ENCODE results near the gene KLC3. TPM values are rescaled to one million over a fixed set of nuclear protein-coding genes. Genes with fewer than 3 reads are reported as not detected.
"Not testable (repeated sequence)": the region's sequence is repeated elsewhere in the genome, so short reads cannot be mapped to it uniquely, and the experiment has no call there.

KLC3 gene
- total RNA-seq, 2 experiments from 2014 or later = not detected

GRCh38 chr19:45322744-45323281, 17.7 kb upstream of the KLC3 start, which contains the start of gene CKM:
CKM (minus strand) TSS chr19:45322875; CDS start chr19:45319713, 3,162 bp downstream.
- peaks cover 4% of the 10 kb centered on the region for H3K4me1 Mint-ChIP-seq
- no peaks in the 10 kb centered on the region for H3K9me3 Mint-ChIP-seq
- no peak within 1 kb of the TSS for H3K27ac Mint-ChIP-seq
- DNase-seq = no peak
- POLR2A ChIA-PET = no interaction called here
- peaks cover 20% of the 10 kb centered on the region for H3K27me3 Mint-ChIP-seq
- H3K36me3 Mint-ChIP-seq (ENCODE audit: low read depth) = no peaks in the 10 kb centered on the region
- CTCF ChIA-PET = no interaction called here
- H3K4me3 Mint-ChIP-seq = no peak within 1 kb of the TSS

GRCh38 chr19:45323671-45324081, 16.9 kb upstream of the KLC3 start:
- no peaks in the 10 kb centered on the region for H3K36me3 Mint-ChIP-seq (ENCODE audit: low read depth)
- peaks cover 19% of the 10 kb centered on the region for H3K27me3 Mint-ChIP-seq
- DNase-seq = no peak
- no peak overlapping the region for H3K27ac Mint-ChIP-seq
- peaks cover 4% of the 10 kb centered on the region for H3K4me1 Mint-ChIP-seq
- ChIA-PET CTCF (no interaction called here), POLR2A (no interaction called here)
- H3K9me3 Mint-ChIP-seq = no peaks in the 10 kb centered on the region
- no peak overlapping the region for H3K4me3 Mint-ChIP-seq

- H3K9me3 Mint-ChIP-seq = no peaks in the 10 kb centered on the region
- no peak overlapping the region for H3K27ac Mint-ChIP-seq
- ChIA-PET CTCF (interaction anchor here (0.6 kb wide), 1 partner anchor 132 kb away, joined by 3 read pairs; no protein-coding TSS in a partner anchor), POLR2A (no interaction called here)
- H3K4me1 Mint-ChIP-seq = peaks cover 4% of the 10 kb centered on the region
- peaks cover 19% of the 10 kb centered on the region for H3K27me3 Mint-ChIP-seq
- DNase-seq = no peak
- H3K36me3 Mint-ChIP-seq (ENCODE audit: low read depth) = no peaks in the 10 kb centered on the region
- H3K4me3 Mint-ChIP-seq = no peak overlapping the region
These were observed 16.1 kb upstream of the KLC3 start for GRCh38 chr19:45324349-45324907.

DNA sequence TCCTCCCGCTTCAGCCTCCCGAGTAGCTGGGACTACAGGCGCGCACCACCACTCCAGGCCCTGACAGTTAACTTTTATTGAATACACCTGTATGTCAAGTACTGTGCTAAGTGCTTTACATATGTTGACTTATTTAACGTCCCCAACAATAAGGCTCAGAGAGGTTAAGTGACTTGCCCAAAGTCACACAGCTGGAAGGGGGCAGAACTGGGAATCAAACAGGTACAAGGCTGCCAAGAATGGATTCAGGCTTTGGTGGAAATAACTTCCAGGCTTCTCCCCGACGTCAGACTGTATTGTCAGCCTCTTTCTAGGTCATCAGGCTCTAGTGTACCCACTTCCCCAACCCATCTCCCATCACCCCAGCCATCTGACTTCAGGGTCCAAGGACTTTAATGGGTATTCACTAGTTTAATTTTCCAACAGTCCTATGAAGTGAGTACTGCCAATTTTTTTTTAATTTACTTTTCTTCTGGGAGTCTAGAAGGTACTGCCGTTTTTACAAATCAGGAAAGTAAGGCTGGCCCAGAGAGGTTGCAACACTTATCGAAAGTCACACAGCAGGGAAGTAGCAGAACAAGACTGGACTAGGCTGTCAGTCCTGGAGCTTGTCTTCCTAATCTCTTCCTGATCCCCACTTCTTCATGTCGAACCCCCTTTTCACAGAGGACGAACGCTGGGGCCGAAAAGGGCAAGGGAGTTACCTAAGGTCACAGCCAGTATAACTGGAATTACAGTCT, 13.0 kb upstream of the KLC3 start:
- no peaks in the 10 kb centered on the region for H3K9me3 Mint-ChIP-seq
- CTCF ChIA-PET = interaction anchor here (4.2 kb wide), 1 partner anchor 11 kb away, joined by 19 read pairs; no protein-coding TSS in a partner anchor
- POLR2A ChIA-PET = no interaction called here
- H3K36me3 Mint-ChIP-seq (ENCODE audit: low read depth) = no peaks in the 10 kb centered on the region
- DNase-seq = no peak
- no peak overlapping the region for H3K4me3 Mint-ChIP-seq
- peaks cover 4% of the 10 kb centered on the region for H3K4me1 Mint-ChIP-seq
- peaks cover 12% of the 10 kb centered on the region for H3K27me3 Mint-ChIP-seq
- H3K27ac Mint-ChIP-seq = no peak overlapping the region

DNA sequence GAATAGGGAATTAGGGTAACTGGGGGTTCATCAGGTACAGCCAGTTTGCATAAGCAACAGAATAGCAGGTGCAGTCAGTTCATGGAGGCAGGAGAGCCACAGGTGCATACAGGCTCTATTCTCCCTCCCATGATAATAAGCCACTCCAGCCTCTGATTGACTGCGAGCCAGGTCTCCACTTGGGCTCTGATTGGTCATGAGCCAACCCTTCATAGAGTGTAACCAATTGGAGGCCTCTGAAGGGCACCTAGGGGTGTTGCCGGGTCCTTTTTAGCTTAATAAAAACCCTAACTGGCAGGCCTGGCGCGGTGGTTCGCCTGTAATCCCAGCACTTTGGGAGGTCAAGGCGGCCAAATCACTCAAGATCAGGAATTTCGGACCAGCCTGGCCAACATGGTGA, 9.1 kb upstream of the KLC3 start:
- CTCF ChIA-PET = no interaction called here
- H3K4me1 Mint-ChIP-seq = peaks cover under 1% of the 10 kb centered on the region
- no peaks in the 10 kb centered on the region for H3K9me3 Mint-ChIP-seq
- POLR2A ChIA-PET = no interaction called here
- peaks cover 2% of the 10 kb centered on the region for H3K27me3 Mint-ChIP-seq
- H3K27ac Mint-ChIP-seq = no peak overlapping the region
- H3K4me3 Mint-ChIP-seq = no peak overlapping the region
- no peak for DNase-seq
- H3K36me3 Mint-ChIP-seq (ENCODE audit: low read depth) = no peaks in the 10 kb centered on the region

- no peak overlapping the region for H3K27ac Mint-ChIP-seq
- no peaks in the 10 kb centered on the region for H3K9me3 Mint-ChIP-seq
- H3K4me1 Mint-ChIP-seq = peaks cover 4% of the 10 kb centered on the region
- no peak overlapping the region for H3K4me3 Mint-ChIP-seq
- DNase-seq = no peak
- no peaks in the 10 kb centered on the region for H3K36me3 Mint-ChIP-seq (ENCODE audit: low read depth)
- CTCF ChIA-PET = interaction anchor here (0.6 to 0.7 kb wide), 5 partner anchors 74 to 1617 kb away, joined by 3 to 7 read pairs (median 3); no protein-coding TSS in a partner anchor
- peaks cover 5% of the 10 kb centered on the region for H3K27me3 Mint-ChIP-seq
- POLR2A ChIA-PET = no interaction called here
These were observed 6.8 kb upstream of the KLC3 start for GRCh38 chr19:45333609-45334303.

- H3K4me1 Mint-ChIP-seq; H3K9me3 Mint-ChIP-seq; POLR2A ChIA-PET; H3K4me3 Mint-ChIP-seq; H3K27me3 Mint-ChIP-seq; H3K27ac Mint-ChIP-seq; DNase-seq; H3K36me3 Mint-ChIP-seq (ENCODE audit: low read depth): not testable (repeated sequence)
- CTCF ChIA-PET = interaction anchor here (0.7 kb wide), 1 partner anchor 9 kb away, joined by 3 read pairs; no protein-coding TSS in a partner anchor
These were observed 5.7 kb upstream of the KLC3 start for GRCh38 chr19:45334881-45335280.

DNA sequence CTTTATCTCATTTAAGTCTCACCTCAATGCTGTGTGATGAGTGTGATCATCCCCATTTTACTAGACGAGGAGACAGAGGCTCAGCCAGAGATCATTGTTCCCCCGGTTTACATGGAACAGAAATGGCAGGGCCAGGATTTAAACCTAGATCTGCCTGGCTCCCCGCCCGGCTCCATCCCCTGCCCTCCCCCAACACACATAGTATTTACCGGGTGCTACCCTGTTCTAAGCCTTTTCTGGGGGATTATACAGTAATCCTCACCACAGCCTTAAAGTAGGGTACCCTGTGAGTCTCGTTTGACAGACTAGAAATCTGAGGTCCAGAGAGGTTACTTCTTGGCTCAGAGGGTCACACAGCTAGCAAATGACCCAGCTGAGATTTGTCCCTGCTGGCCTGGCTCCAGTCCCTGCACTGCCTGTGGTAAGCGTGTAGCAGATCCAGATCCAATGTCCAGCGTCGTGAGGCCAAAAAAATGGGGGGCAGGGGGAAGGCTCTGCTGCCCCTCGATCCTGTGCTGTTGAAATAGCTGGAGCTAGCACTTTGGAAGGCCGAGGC, 3.8 kb upstream of the KLC3 start:
- H3K4me1 Mint-ChIP-seq = peaks cover 8% of the 10 kb centered on the region
- POLR2A ChIA-PET = no interaction called here
- no peaks in the 10 kb centered on the region for H3K36me3 Mint-ChIP-seq (ENCODE audit: low read depth)
- no peak overlapping the region for H3K27ac Mint-ChIP-seq
- peaks cover 13% of the 10 kb centered on the region for H3K27me3 Mint-ChIP-seq
- CTCF ChIA-PET = interaction anchor here (3.1 kb wide), 1 partner anchor 9 kb away, joined by 19 read pairs; no protein-coding TSS in a partner anchor
- no peak for DNase-seq
- no peaks in the 10 kb centered on the region for H3K9me3 Mint-ChIP-seq
- H3K4me3 Mint-ChIP-seq = no peak overlapping the region

GRCh38 chr19:45339629-45340028, 921 bp upstream of the KLC3 start:
- DNase-seq = no peak
- peaks cover 8% of the 10 kb centered on the region for H3K4me1 Mint-ChIP-seq
- peaks cover 11% of the 10 kb centered on the region for H3K27me3 Mint-ChIP-seq
- ChIA-PET POLR2A (no interaction called here), CTCF (interaction anchor here (1.2 to 3.1 kb wide), 5 partner anchors 12 to 44 kb away, joined by 3 to 19 read pairs (median 4); no protein-coding TSS in a partner anchor)
- H3K36me3 Mint-ChIP-seq (ENCODE audit: low read depth) = no peaks in the 10 kb centered on the region
- no peaks in the 10 kb centered on the region for H3K9me3 Mint-ChIP-seq
- H3K4me3 Mint-ChIP-seq = no peak overlapping the region
- H3K27ac Mint-ChIP-seq = no peak overlapping the region

DNA sequence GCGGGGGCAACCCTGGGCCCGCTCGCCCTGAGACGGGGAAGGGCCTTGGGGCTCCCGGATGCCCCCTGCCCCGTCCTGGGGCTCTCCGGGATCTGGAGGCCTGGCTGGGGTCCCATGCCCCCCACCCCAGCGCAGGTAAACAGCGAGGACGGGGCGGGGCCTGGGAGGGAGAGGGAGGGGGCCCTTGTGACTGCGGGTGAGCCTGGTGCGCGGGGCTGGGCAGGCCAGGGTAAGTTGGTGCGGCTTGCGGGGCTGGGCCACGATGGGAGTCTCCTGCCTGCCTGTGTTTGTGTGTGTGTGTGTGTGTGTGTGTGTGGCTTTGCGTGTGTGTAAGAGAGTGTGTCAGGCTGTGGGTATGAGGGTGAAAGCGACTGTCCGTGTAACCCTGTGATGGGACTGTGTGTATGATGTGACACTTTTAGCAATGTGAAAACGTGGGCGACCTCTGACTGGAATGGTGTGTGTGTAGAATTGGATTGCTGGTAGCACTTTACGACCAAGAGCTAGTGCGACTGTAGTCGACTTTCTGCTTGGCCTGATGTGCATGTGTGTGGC, 426 bp downstream of the KLC3 start:
- Mint-ChIP-seq H3K4me1 (peaks cover 8% of the 10 kb centered on the region), H3K27me3 (peaks cover 16% of the 10 kb centered on the region), H3K36me3 (ENCODE audit: low read depth) (no peaks in the 10 kb centered on the region), H3K27ac (no peak overlapping the region), H3K9me3 (no peaks in the 10 kb centered on the region), H3K4me3 (no peak overlapping the region)
- POLR2A ChIA-PET = no interaction called here
- CTCF ChIA-PET = no interaction called here
- no peak for DNase-seq

- H3K27ac Mint-ChIP-seq = no peak overlapping the region
- ChIA-PET POLR2A (interaction anchor here (0.7 kb wide), 1 partner anchor 367 kb away, joined by 3 read pairs; no protein-coding TSS in a partner anchor), CTCF (no interaction called here)
- H3K9me3 Mint-ChIP-seq = no peaks in the 10 kb centered on the region
- peaks cover 8% of the 10 kb centered on the region for H3K4me1 Mint-ChIP-seq
- DNase-seq = no peak
- peaks cover 16% of the 10 kb centered on the region for H3K27me3 Mint-ChIP-seq
- no peak overlapping the region for H3K4me3 Mint-ChIP-seq
- H3K36me3 Mint-ChIP-seq (ENCODE audit: low read depth) = no peaks in the 10 kb centered on the region
These were observed 2.4 kb downstream of the KLC3 start for GRCh38 chr19:45342911-45343310.

DNA sequence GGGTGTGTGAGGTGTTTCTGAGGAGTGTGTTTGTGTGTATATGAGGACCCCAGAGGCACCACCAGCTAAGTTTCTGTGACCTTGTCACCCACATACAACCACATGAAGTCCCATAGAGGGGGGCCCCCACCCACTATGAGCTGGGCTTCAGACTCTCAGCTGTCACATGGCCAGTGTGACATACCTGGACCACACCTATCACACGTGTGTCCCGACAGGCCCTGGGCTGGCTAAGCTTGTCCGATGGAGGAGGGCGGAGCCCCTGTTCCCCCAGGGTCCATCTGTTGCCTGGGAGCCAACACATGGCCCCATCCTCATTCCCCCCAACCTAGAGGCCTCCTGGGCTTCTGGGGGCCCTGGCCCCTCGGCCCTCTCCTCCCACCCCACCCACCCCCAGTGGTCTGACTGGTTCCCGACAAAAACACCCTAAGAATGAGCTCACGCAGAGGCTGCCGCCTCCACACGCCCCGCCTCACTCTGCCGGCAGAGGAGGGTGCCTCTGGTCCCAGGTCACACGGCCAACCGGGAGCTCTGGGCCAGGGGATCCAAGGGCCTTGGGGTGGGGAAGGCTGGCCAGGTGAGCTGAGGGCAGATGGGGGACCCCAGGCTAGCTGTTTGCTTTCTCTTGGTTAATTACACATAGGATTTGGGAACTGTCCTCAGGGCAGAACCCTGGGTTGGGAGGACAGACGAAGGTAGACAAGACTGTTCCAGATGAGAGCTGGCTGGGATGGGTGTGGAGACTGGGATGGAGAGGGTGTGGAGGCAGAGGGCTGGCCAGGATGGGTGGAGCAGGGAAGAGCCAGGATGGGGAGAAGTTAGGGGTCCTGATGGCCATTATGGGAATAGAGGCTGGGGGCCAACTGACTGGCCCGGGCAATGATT, 4.3 kb downstream of the KLC3 start:
- H3K4me3 Mint-ChIP-seq = no peak overlapping the region
- peaks cover 13% of the 10 kb centered on the region for H3K27me3 Mint-ChIP-seq
- ChIA-PET POLR2A (no interaction called here), CTCF (interaction anchor here (0.6 to 1.0 kb wide), 3 partner anchors 25 to 113 kb away, joined by 3 read pairs; partner anchors contain the start of gene ERCC2)
- no peak overlapping the region for H3K27ac Mint-ChIP-seq
- H3K36me3 Mint-ChIP-seq (ENCODE audit: low read depth) = no peaks in the 10 kb centered on the region
- peaks cover 4% of the 10 kb centered on the region for H3K4me1 Mint-ChIP-seq
- no peak for DNase-seq
- no peaks in the 10 kb centered on the region for H3K9me3 Mint-ChIP-seq

All from activated CD4-positive, alpha-beta T cell treated with anti-CD3 and anti-CD28 coated beads, Interleukin-2, amount 10 ng/mL, durations not matched to agents 7 days and 5 days (primary cell).